A673 (cell line): Measurements from ENCODE around the gene APOL1. TPM values are rescaled to one million over a fixed set of nuclear protein-coding genes. Genes with fewer than 3 reads are reported as not detected.

ENCODE experiments used
- BruUV-seq: library from RNA; stranded (reverse); fragments of 400-500 nt; replicated peaks from 2 replicates; lab custom pipeline; 2021; lab: Mats Ljungman, UMichigan
- CTCF ChIA-PET: fragments of 300-600 bp; sonication (Branson Sonifier 250); formaldehyde crosslinking; loops from one replicate; lab custom pipeline; 2022; ENCODE audit warnings: antibody characterized with exemption; lab: Charles Lee
- POLR2A ChIA-PET: fragments of 300-600 bp; sonication (Branson Sonifier 250); formaldehyde crosslinking; loops from one replicate; lab custom pipeline; 2022; ENCODE audit warnings: antibody characterized with exemption; ENCODE audit not compliant: low non-redundant PET; lab: Charles Lee
- DNase-seq: peaks from one replicate; pipeline ENCODE4 v3.0.0-alpha.2; 2015; ENCODE audit warnings: low spot score
- H3K27ac ChIP-seq: fragments of 200-600 bp; sonication (generic); 2 replicates; pipeline ENCODE4 v1.5.1; 2016; ENCODE audit warnings: mixed run types, low read depth, mild to moderate bottlenecking, mixed read lengths, antibody characterized with exemption, low read length; ENCODE audit not compliant: poor library complexity, severe bottlenecking
- H3K27me3 ChIP-seq: fragments of 200-600 bp; sonication (generic); replicated peaks from 2 replicates; pipeline ENCODE4 v1.6.1; 2017; ENCODE audit warnings: mixed run types, low read depth, mild to moderate bottlenecking, mixed read lengths, antibody characterized with exemption, low read length; ENCODE audit not compliant: insufficient read depth, poor library complexity
- H3K36me3 ChIP-seq: fragments of 200-600 bp; sonication (generic); 2 replicates; pipeline ENCODE4 v1.6.1; 2016; ENCODE audit warnings: mixed run types, mild to moderate bottlenecking, mixed read lengths, antibody characterized with exemption, low read length; ENCODE audit not compliant: insufficient read depth, poor library complexity, severe bottlenecking
- H3K4me1 ChIP-seq: fragments of 200-600 bp; sonication (generic); 2 replicates; pipeline ENCODE4 v1.6.1; 2017; ENCODE audit warnings: mixed run types, mild to moderate bottlenecking, mixed read lengths, antibody characterized with exemption, low read length; ENCODE audit not compliant: insufficient read depth, poor library complexity, severe bottlenecking
- H3K4me3 ChIP-seq: fragments of 200-600 bp; sonication (generic); 2 replicates; pipeline ENCODE4 v1.5.1; 2016; ENCODE audit warnings: low read depth, mixed run types, mild to moderate bottlenecking, mixed read lengths, low read length; ENCODE audit not compliant: poor library complexity, severe bottlenecking
- H3K9me3 ChIP-seq: fragments of 200-600 bp; sonication (generic); 2 replicates; pipeline ENCODE4 v1.6.1; 2016; ENCODE audit warnings: mixed run types, low read depth, mild to moderate bottlenecking, mixed read lengths, antibody characterized with exemption, low read length; ENCODE audit not compliant: poor library complexity, severe bottlenecking
- EZH2 ChIP-seq: fragments of 200-600 bp; sonication (generic); IDR thresholded peaks from 2 replicates; pipeline ENCODE4 v1.6.1; 2017; ENCODE audit warnings: borderline replicate concordance, low read depth, mild to moderate bottlenecking, mixed read lengths, antibody characterized with exemption, low read length; ENCODE audit not compliant: poor library complexity, severe bottlenecking
- intact Hi-C: fragments of 100-400 bp; cut with micrococcal nuclease; formaldehyde crosslinking; loops from one replicate; pipeline ENCODE4 v1.10.0; 2022; ENCODE audit not compliant: unreplicated experiment
- total RNA-seq: library from RNA; stranded (reverse); gene quantifications from 2 replicates; pipeline ENCODE4 v1.2.3, GENCODE V29; 2021
- TF ChIP-seq, protein P1 (sequence below): fragments of 300-800, 200-600 bp; sonication (generic); conservative IDR thresholded peaks from 2 replicates; pipeline ENCODE4 v1.5.1; 2017; ENCODE audit warnings: low read depth, mild to moderate bottlenecking, antibody characterized with exemption, low read length, moderate library complexity, mixed read lengths

APOL1 gene
- total RNA-seq, 1 experiment from 2014 or later: 0.30 TPM

DNA sequence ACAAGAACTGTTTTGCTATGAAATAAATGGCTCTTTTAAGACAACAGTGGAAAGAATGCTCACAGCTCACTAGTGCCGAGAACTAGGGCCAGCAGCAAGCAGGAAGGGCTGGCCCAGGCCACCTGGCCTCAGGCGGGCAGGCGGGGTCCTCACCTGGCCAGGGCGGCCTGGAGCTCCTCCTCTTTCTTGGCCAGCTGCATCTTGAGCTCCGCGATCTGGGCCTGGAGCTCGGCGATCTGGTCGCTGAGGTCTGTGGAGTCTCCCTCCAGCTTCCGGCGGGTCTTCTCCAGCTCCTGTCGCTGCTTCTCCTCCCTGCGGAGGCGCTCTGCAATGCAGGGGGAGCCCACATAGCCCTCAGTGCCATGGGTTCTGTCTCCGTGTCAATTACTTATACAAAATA, 43.8 kb downstream of the APOL1 start:
- Histone ChIP-seq H3K36me3 (peaks cover 99% of the 10 kb centered on the region), H3K9me3 (no peaks in the 10 kb centered on the region), H3K27me3 (no peaks in the 10 kb centered on the region), H3K4me3 (no peak overlapping the region), H3K27ac (no peak overlapping the region), H3K4me1 (no peaks in the 10 kb centered on the region)
- ChIA-PET POLR2A (interaction anchor here (0.6 kb wide), 1 partner anchor 183 kb away, joined by 6 read pairs; no protein-coding TSS in a partner anchor), CTCF (interaction anchor here (1.1 kb wide), 1 partner anchor 190 kb away, joined by 3 read pairs; no protein-coding TSS in a partner anchor)
- TF ChIP-seq EZH2: no peak
- no TSS peak for BruUV-seq
- intact Hi-C loops: no loop called here
- DNase-seq: no peak

DNA sequence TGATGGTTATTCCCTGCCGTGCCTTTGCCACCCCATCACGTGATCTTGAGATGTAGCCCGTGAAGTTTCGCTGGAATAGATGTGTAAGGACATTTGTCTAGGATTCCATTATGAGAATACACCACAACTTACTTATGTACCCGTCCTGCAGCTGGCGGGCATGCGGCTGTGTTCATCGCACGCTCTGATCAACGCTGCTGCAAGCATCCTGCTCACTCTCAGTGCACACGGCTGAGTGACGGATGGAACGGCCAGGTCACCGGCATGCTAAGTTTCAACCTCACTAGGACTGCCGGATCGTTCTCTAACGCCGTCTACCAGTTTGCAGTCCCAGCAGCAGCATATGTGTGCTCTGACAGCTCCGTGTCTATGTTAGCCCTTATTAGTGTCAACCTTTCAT, 44.6 kb downstream of the APOL1 start:
- CTCF ChIA-PET: no interaction called here
- Histone ChIP-seq H3K4me3 (no peak overlapping the region), H3K36me3 (peaks cover 99% of the 10 kb centered on the region), H3K27ac (no peak overlapping the region), H3K9me3 (no peaks in the 10 kb centered on the region), H3K4me1 (no peaks in the 10 kb centered on the region), H3K27me3 (no peaks in the 10 kb centered on the region)
- TF ChIP-seq, protein P1, sequence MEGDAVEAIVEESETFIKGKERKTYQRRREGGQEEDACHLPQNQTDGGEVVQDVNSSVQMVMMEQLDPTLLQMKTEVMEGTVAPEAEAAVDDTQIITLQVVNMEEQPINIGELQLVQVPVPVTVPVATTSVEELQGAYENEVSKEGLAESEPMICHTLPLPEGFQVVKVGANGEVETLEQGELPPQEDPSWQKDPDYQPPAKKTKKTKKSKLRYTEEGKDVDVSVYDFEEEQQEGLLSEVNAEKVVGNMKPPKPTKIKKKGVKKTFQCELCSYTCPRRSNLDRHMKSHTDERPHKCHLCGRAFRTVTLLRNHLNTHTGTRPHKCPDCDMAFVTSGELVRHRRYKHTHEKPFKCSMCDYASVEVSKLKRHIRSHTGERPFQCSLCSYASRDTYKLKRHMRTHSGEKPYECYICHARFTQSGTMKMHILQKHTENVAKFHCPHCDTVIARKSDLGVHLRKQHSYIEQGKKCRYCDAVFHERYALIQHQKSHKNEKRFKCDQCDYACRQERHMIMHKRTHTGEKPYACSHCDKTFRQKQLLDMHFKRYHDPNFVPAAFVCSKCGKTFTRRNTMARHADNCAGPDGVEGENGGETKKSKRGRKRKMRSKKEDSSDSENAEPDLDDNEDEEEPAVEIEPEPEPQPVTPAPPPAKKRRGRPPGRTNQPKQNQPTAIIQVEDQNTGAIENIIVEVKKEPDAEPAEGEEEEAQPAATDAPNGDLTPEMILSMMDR: no peak
- TF ChIP-seq EZH2: no peak
- BruUV-seq: no TSS peak
- POLR2A ChIA-PET: no interaction called here
- intact Hi-C loops: no loop called here
- DNase-seq: no peak

GRCh38 chr22:36298118-36298517, 45.2 kb downstream of the APOL1 start:
- H3K27ac ChIP-seq: no peak overlapping the region
- H3K36me3 ChIP-seq: peaks cover 98% of the 10 kb centered on the region
- no peak overlapping the region for H3K4me3 ChIP-seq
- DNase-seq: no peak
- POLR2A ChIA-PET: interaction anchor here (0.5 kb wide), 1 partner anchor 1569 kb away, joined by 11 read pairs; no protein-coding TSS in a partner anchor
- TF ChIP-seq, protein P1: no peak
- no peak for TF ChIP-seq EZH2
- no peaks in the 10 kb centered on the region for H3K9me3 ChIP-seq
- no TSS peak for BruUV-seq
- no peaks in the 10 kb centered on the region for H3K27me3 ChIP-seq
- H3K4me1 ChIP-seq: no peaks in the 10 kb centered on the region
- CTCF ChIA-PET: no interaction called here
- intact Hi-C loops: no loop called here

GRCh38 chr22:36298601-36299000, 45.7 kb downstream of the APOL1 start:
- Histone ChIP-seq H3K27ac (no peak overlapping the region), H3K9me3 (no peaks in the 10 kb centered on the region), H3K36me3 (peaks cover 94% of the 10 kb centered on the region), H3K4me1 (no peaks in the 10 kb centered on the region), H3K4me3 (no peak overlapping the region), H3K27me3 (no peaks in the 10 kb centered on the region)
- ChIA-PET POLR2A (interaction anchor here (0.5 kb wide), 1 partner anchor 1569 kb away, joined by 11 read pairs; no protein-coding TSS in a partner anchor), CTCF (no interaction called here)
- DNase-seq: no peak
- BruUV-seq: no TSS peak
- intact Hi-C loops: no loop called here
- TF ChIP-seq EZH2: no peak
- TF ChIP-seq, protein P1: no peak
